T-helper 2 cell treated with Interferon-gamma antibody and Interleukin-4, amounts not matched to agents 5 μg/mL and 100 μg/mL, for 36 hours (primary cell): ENCODE measurements around the gene FLT1.

Experiments used
- DNase-seq: peaks from one replicate; pipeline ENCODE4 v3.0.0; 2021; ENCODE audit warnings: low spot score
- H3K27ac Mint-ChIP-seq: one replicate; pipeline ENCODE4 v1.8.0; 2021; ENCODE audit warnings: mild to moderate bottlenecking, mixed read lengths
- H3K27me3 Mint-ChIP-seq: one replicate; pipeline ENCODE4 v1.8.0; 2021; ENCODE audit warnings: low read depth, mixed read lengths
- H3K36me3 Mint-ChIP-seq: one replicate; pipeline ENCODE4 v1.8.0; 2021; ENCODE audit warnings: low read depth, mixed read lengths
- H3K4me1 Mint-ChIP-seq: one replicate; pipeline ENCODE4 v1.8.0; 2021; ENCODE audit warnings: low read depth, mixed read lengths
- H3K4me3 Mint-ChIP-seq: one replicate; pipeline ENCODE4 v1.8.0; 2022; ENCODE audit warnings: mild to moderate bottlenecking, moderate library complexity, mixed read lengths
- H3K9me3 Mint-ChIP-seq: one replicate; pipeline ENCODE4 v1.8.0; 2021; ENCODE audit warnings: mixed read lengths

FLT1 gene

GRCh38 chr13:28533441-28534166, 38.7 kb upstream of the FLT1 start:
- no peaks in the 10 kb centered on the region for H3K36me3 Mint-ChIP-seq
- no peak for DNase-seq
- no peak overlapping the region for H3K4me3 Mint-ChIP-seq
- no peak overlapping the region for H3K27ac Mint-ChIP-seq
- peaks cover 22% of the 10 kb centered on the region for H3K27me3 Mint-ChIP-seq
- no peaks in the 10 kb centered on the region for H3K4me1 Mint-ChIP-seq
- peaks cover 7% of the 10 kb centered on the region for H3K9me3 Mint-ChIP-seq

- Mint-ChIP-seq H3K27ac (no peak overlapping the region), H3K36me3 (no peaks in the 10 kb centered on the region), H3K4me3 (peak overlapping the region; percentile 51), H3K27me3 (peaks cover 25% of the 10 kb centered on the region), H3K4me1 (no peaks in the 10 kb centered on the region), H3K9me3 (peaks cover 7% of the 10 kb centered on the region)
- DNase-seq, result no peak
Measured at GRCh38 chr13:28533125-28533436, 38.2 kb upstream of the FLT1 start.

- Mint-ChIP-seq H3K4me1 (no peaks in the 10 kb centered on the region), H3K27me3 (peaks cover 30% of the 10 kb centered on the region), H3K4me3 (peak overlapping the region; percentile 51), H3K9me3 (peaks cover 7% of the 10 kb centered on the region), H3K36me3 (no peaks in the 10 kb centered on the region), H3K27ac (no peak overlapping the region)
- no peak for DNase-seq
Measured at GRCh38 chr13:28532388-28533124, 37.6 kb upstream of the FLT1 start.

- no peaks in the 10 kb centered on the region for H3K4me1 Mint-ChIP-seq
- H3K36me3 Mint-ChIP-seq, result no peaks in the 10 kb centered on the region
- no peak for DNase-seq
- peaks cover 7% of the 10 kb centered on the region for H3K9me3 Mint-ChIP-seq
- no peak overlapping the region for H3K4me3 Mint-ChIP-seq
- H3K27me3 Mint-ChIP-seq, result peaks cover 32% of the 10 kb centered on the region
- no peak overlapping the region for H3K27ac Mint-ChIP-seq
Measured at GRCh38 chr13:28531845-28532387, 37.0 kb upstream of the FLT1 start.

GRCh38 chr13:28531077-28531844, 36.3 kb upstream of the FLT1 start:
- H3K27me3 Mint-ChIP-seq, result peaks cover 32% of the 10 kb centered on the region
- H3K4me1 Mint-ChIP-seq, result no peaks in the 10 kb centered on the region
- DNase-seq, result no peak
- no peak overlapping the region for H3K27ac Mint-ChIP-seq
- H3K36me3 Mint-ChIP-seq, result no peaks in the 10 kb centered on the region
- H3K4me3 Mint-ChIP-seq, result no peak overlapping the region
- peaks cover 3% of the 10 kb centered on the region for H3K9me3 Mint-ChIP-seq

GRCh38 chr13:28530729-28531076, 35.8 kb upstream of the FLT1 start:
- no peak for DNase-seq
- Mint-ChIP-seq H3K9me3 (no peaks in the 10 kb centered on the region), H3K36me3 (no peaks in the 10 kb centered on the region), H3K4me3 (no peak overlapping the region), H3K4me1 (no peaks in the 10 kb centered on the region), H3K27me3 (peaks cover 32% of the 10 kb centered on the region), H3K27ac (no peak overlapping the region)

- H3K27me3 Mint-ChIP-seq, result peaks cover 32% of the 10 kb centered on the region
Measured at GRCh38 chr13:28529836-28530235, 34.9 kb upstream of the FLT1 start.

GRCh38 chr13:28528848-28529247, 33.9 kb upstream of the FLT1 start:
- Mint-ChIP-seq H3K4me1 (peaks cover 2% of the 10 kb centered on the region), H3K27ac (no peak overlapping the region), H3K27me3 (peaks cover 27% of the 10 kb centered on the region), H3K36me3 (no peaks in the 10 kb centered on the region), H3K4me3 (no peak overlapping the region), H3K9me3 (no peaks in the 10 kb centered on the region)
- no peak for DNase-seq

More at GRCh38 chr13:28529836-28530235, 34.9 kb upstream of the FLT1 start:
- no peak for DNase-seq
- H3K4me1 Mint-ChIP-seq, result no peaks in the 10 kb centered on the region
- H3K9me3 Mint-ChIP-seq, result no peaks in the 10 kb centered on the region
- H3K36me3 Mint-ChIP-seq, result no peaks in the 10 kb centered on the region
- no peak overlapping the region for H3K4me3 Mint-ChIP-seq
- no peak overlapping the region for H3K27ac Mint-ChIP-seq

GRCh38 chr13:28528388-28528787, 33.5 kb upstream of the FLT1 start:
- Mint-ChIP-seq H3K4me1 (peaks cover 2% of the 10 kb centered on the region), H3K9me3 (no peaks in the 10 kb centered on the region), H3K27ac (no peak overlapping the region), H3K27me3 (peaks cover 24% of the 10 kb centered on the region), H3K36me3 (no peaks in the 10 kb centered on the region), H3K4me3 (no peak overlapping the region)
- DNase-seq, result no peak

- H3K27ac Mint-ChIP-seq, result no peak overlapping the region
- no peaks in the 10 kb centered on the region for H3K36me3 Mint-ChIP-seq
- H3K4me3 Mint-ChIP-seq, result no peak overlapping the region
Measured at GRCh38 chr13:28527629-28528028, 32.7 kb upstream of the FLT1 start.

GRCh38 chr13:28526876-28527275, 31.9 kb upstream of the FLT1 start:
- Mint-ChIP-seq H3K4me3 (no peak overlapping the region), H3K36me3 (no peaks in the 10 kb centered on the region), H3K27me3 (peaks cover 17% of the 10 kb centered on the region), H3K4me1 (peaks cover 2% of the 10 kb centered on the region), H3K9me3 (no peaks in the 10 kb centered on the region), H3K27ac (no peak overlapping the region)
- DNase-seq, result no peak

More at GRCh38 chr13:28527629-28528028, 32.7 kb upstream of the FLT1 start:
- Mint-ChIP-seq H3K27me3 (peaks cover 17% of the 10 kb centered on the region), H3K9me3 (no peaks in the 10 kb centered on the region), H3K4me1 (peaks cover 2% of the 10 kb centered on the region)
- no peak for DNase-seq

- Mint-ChIP-seq H3K36me3 (no peaks in the 10 kb centered on the region), H3K27me3 (peaks cover 15% of the 10 kb centered on the region), H3K9me3 (no peaks in the 10 kb centered on the region), H3K27ac (no peak overlapping the region), H3K4me3 (no peak overlapping the region), H3K4me1 (peaks cover 2% of the 10 kb centered on the region)
- no peak for DNase-seq
Measured at GRCh38 chr13:28522871-28523270, 27.9 kb upstream of the FLT1 start.

- no peaks in the 10 kb centered on the region for H3K36me3 Mint-ChIP-seq
- H3K27me3 Mint-ChIP-seq, result peaks cover 38% of the 10 kb centered on the region
- no peak overlapping the region for H3K4me3 Mint-ChIP-seq
- no peaks in the 10 kb centered on the region for H3K9me3 Mint-ChIP-seq
- no peak for DNase-seq
- no peak overlapping the region for H3K27ac Mint-ChIP-seq
- peaks cover 2% of the 10 kb centered on the region for H3K4me1 Mint-ChIP-seq
Measured at GRCh38 chr13:28513745-28514144, 18.8 kb upstream of the FLT1 start.

- Mint-ChIP-seq H3K4me3 (no peak overlapping the region), H3K36me3 (no peaks in the 10 kb centered on the region), H3K9me3 (no peaks in the 10 kb centered on the region), H3K27ac (no peak overlapping the region), H3K4me1 (peaks cover 3% of the 10 kb centered on the region), H3K27me3 (peaks cover 25% of the 10 kb centered on the region)
- no peak for DNase-seq
Measured at GRCh38 chr13:28510542-28510941, 15.6 kb upstream of the FLT1 start.
